PC-3 (cell line): Measurements from ENCODE around the gene LAMA2. TPM values are rescaled to one million over a fixed set of nuclear protein-coding genes. Genes with fewer than 3 reads are reported as not detected.

Experiments used
- ATAC-seq: fragments of 200-7000 bp; cut with Tn5 transposase; 2 replicates; pipeline ENCODE4 v1.9.1; 2020; ENCODE audit warnings: mild to moderate bottlenecking, moderate library complexity
- BruUV-seq: library from RNA; stranded (reverse); fragments of 400-500 nt; replicated peaks from 2 replicates; lab custom pipeline; 2021; lab: Mats Ljungman, UMichigan
- CTCF ChIA-PET: fragments of 300-600 bp; sonication (Branson Sonifier 250); formaldehyde crosslinking; loops from one replicate; lab custom pipeline; 2022; ENCODE audit warnings: antibody characterized with exemption; lab: Charles Lee
- POLR2A ChIA-PET: fragments of 300-600 bp; sonication (Branson Sonifier 250); formaldehyde crosslinking; loops from one replicate; lab custom pipeline; 2022; ENCODE audit warnings: antibody characterized with exemption; ENCODE audit not compliant: unreplicated experiment; lab: Charles Lee
- DNase-seq: peaks from one replicate; pipeline ENCODE4 v3.0.0-alpha.2; 2015
- H2AFZ ChIP-seq: fragments of 300-600 bp; sonication (generic); 2 replicates; pipeline ENCODE4 v1.6.0; 2016; ENCODE audit warnings: antibody characterized with exemption, low read length
- H3F3A ChIP-seq: fragments of 300-600 bp; sonication (generic); one replicate; pipeline ENCODE4 v1.6.0; 2017; ENCODE audit warnings: antibody characterized with exemption, low read length, control low read depth, mild to moderate bottlenecking; ENCODE audit not compliant: unreplicated experiment
- H3K27ac ChIP-seq: fragments of 300-600 bp; sonication (generic); 2 replicates; pipeline ENCODE4 v1.5.1; 2016; ENCODE audit warnings: mild to moderate bottlenecking, low read length
- H3K27me3 ChIP-seq: fragments of 300-600 bp; sonication (generic); 2 replicates; pipeline ENCODE4 v1.6.1; 2016; ENCODE audit warnings: low read length, mixed read lengths
- H3K36me3 ChIP-seq: fragments of 300-600 bp; sonication (generic); 2 replicates; pipeline ENCODE4 v1.6.1; 2016; ENCODE audit warnings: low read depth, mixed run types, low read length, mixed read lengths
- H3K4me1 ChIP-seq: fragments of 300-600 bp; sonication (generic); 2 replicates; pipeline ENCODE4 v1.5.1; 2016; ENCODE audit warnings: low read length; ENCODE audit not compliant: insufficient read depth
- H3K4me2 ChIP-seq: fragments of 300-600 bp; sonication (generic); 2 replicates; pipeline ENCODE4 v1.6.0; 2016; ENCODE audit warnings: low read length
- H3K4me3 ChIP-seq: fragments of 300-600 bp; sonication (generic); 2 replicates; pipeline ENCODE4 v1.5.1; 2016; ENCODE audit warnings: mild to moderate bottlenecking, low read length, mixed read lengths
- H3K79me2 ChIP-seq: fragments of 300-600 bp; sonication (generic); 2 replicates; pipeline ENCODE4 v1.6.1; 2017; ENCODE audit warnings: low read length, mixed read lengths
- H3K9ac ChIP-seq: fragments of 300-600 bp; sonication (generic); 2 replicates; pipeline ENCODE4 v1.6.0; 2016; ENCODE audit warnings: mild to moderate bottlenecking, low read length
- H3K9me2 ChIP-seq: fragments of 300-600 bp; sonication (generic); replicated peaks from 2 replicates; pipeline ENCODE4 v1.6.1; 2016; ENCODE audit warnings: mixed run types, low read length, mixed read lengths
- H3K9me3 ChIP-seq: fragments of 300-600 bp; sonication (generic); 2 replicates; pipeline ENCODE4 v1.6.1; 2016; ENCODE audit warnings: low read length, mixed read lengths
- H4K20me1 ChIP-seq: fragments of 300-600 bp; sonication (generic); 2 replicates; pipeline ENCODE4 v1.6.1; 2016; ENCODE audit warnings: low read length, mixed read lengths
- CTCF ChIP-seq: fragments of 300-600 bp; sonication (generic); conservative IDR thresholded peaks from 2 replicates; pipeline ENCODE4 v1.5.1; 2017; ENCODE audit warnings: antibody characterized with exemption, low read depth, mild to moderate bottlenecking, low read length
- EZH2 ChIP-seq: fragments of 300-600 bp; sonication (generic); IDR thresholded peaks from one replicate; pipeline ENCODE4 v1.6.1; 2017; ENCODE audit warnings: antibody characterized with exemption, mild to moderate bottlenecking, low read length; ENCODE audit not compliant: unreplicated experiment
- EZH2phosphoT487 ChIP-seq: fragments of 300-600 bp; sonication (generic); IDR thresholded peaks from 2 replicates; pipeline ENCODE4 v1.6.1; 2018; ENCODE audit warnings: mild to moderate bottlenecking, antibody characterized with exemption, low read length, borderline replicate concordance
- intact Hi-C: fragments of 100-400 bp; cut with micrococcal nuclease; formaldehyde crosslinking; loops from 2 replicates; pipeline ENCODE4 v1.9.0; 2023
- total RNA-seq: library from RNA; depleted of rRNA; stranded (reverse); fragments of >200 nt; gene quantifications from 2 replicates; pipeline ENCODE4 v1.2.3, GENCODE V29; 2014

The LAMA2 gene
- total RNA-seq, 1 experiment from 2014 or later: 0.22 TPM

GRCh38 chr6:129055796-129056195 lies 172.9 kb downstream of the LAMA2 start:
- BruUV-seq: no TSS peak
- Histone ChIP-seq H3K4me3 (no peak overlapping the region), H4K20me1 (no peaks in the 10 kb centered on the region), H3K36me3 (no peaks in the 10 kb centered on the region), H3K9ac (no peak overlapping the region), H3K4me1 (no peaks in the 10 kb centered on the region), H3F3A (no peaks in the 10 kb centered on the region), H3K79me2 (no peaks in the 10 kb centered on the region), H3K27me3 (no peaks in the 10 kb centered on the region), H2AFZ (no peak overlapping the region), H3K9me2 (no peaks in the 10 kb centered on the region), H3K9me3 (no peaks in the 10 kb centered on the region), H3K4me2 (no peak overlapping the region), H3K27ac (no peak overlapping the region)
- CTCF ChIA-PET: no interaction called here
- TF ChIP-seq EZH2 (no peak), EZH2phosphoT487 (no peak), CTCF (no peak)
- ATAC-seq (no peak), DNase-seq (no peak)
- POLR2A ChIA-PET: no interaction called here
- intact Hi-C loops: no loop called here

GRCh38 chr6:129059650-129060049 lies 176.7 kb downstream of the LAMA2 start:
- CTCF ChIA-PET: no interaction called here

GRCh38 chr6:129069006-129069405 lies 186.1 kb downstream of the LAMA2 start:
- intact Hi-C loops: no loop called here
- BruUV-seq: no TSS peak
- Histone ChIP-seq H3F3A (no peaks in the 10 kb centered on the region), H3K9me3 (no peaks in the 10 kb centered on the region), H3K27me3 (no peaks in the 10 kb centered on the region), H2AFZ (no peak overlapping the region), H3K79me2 (no peaks in the 10 kb centered on the region), H4K20me1 (no peaks in the 10 kb centered on the region), H3K9me2 (no peaks in the 10 kb centered on the region), H3K9ac (no peak overlapping the region), H3K4me2 (no peak overlapping the region), H3K36me3 (no peaks in the 10 kb centered on the region), H3K4me1 (no peaks in the 10 kb centered on the region), H3K4me3 (no peak overlapping the region), H3K27ac (no peak overlapping the region)
- ChIA-PET POLR2A (no interaction called here), CTCF (no interaction called here)
- no peak for TF ChIP-seq EZH2phosphoT487
- TF ChIP-seq CTCF: no peak
- TF ChIP-seq EZH2: no peak
- no peak for DNase-seq
- no peak for ATAC-seq

More at GRCh38 chr6:129059650-129060049, 176.7 kb downstream of the LAMA2 start:
- intact Hi-C loops: no loop called here
- H3K9ac ChIP-seq: no peak overlapping the region
- no peaks in the 10 kb centered on the region for H3F3A ChIP-seq
- H3K4me1 ChIP-seq: no peaks in the 10 kb centered on the region
- H3K79me2 ChIP-seq: no peaks in the 10 kb centered on the region
- no peaks in the 10 kb centered on the region for H3K36me3 ChIP-seq
- no peak overlapping the region for H3K4me3 ChIP-seq
- H3K27me3 ChIP-seq: no peaks in the 10 kb centered on the region
- no peaks in the 10 kb centered on the region for H3K9me2 ChIP-seq
- TF ChIP-seq CTCF: no peak
- no peak for TF ChIP-seq EZH2
- no peak for TF ChIP-seq EZH2phosphoT487
- DNase-seq: no peak
- no peak overlapping the region for H2AFZ ChIP-seq
- POLR2A ChIA-PET: no interaction called here
- no peak overlapping the region for H3K4me2 ChIP-seq
- no peak for ATAC-seq
- no peak overlapping the region for H3K27ac ChIP-seq
- BruUV-seq: no TSS peak
- no peaks in the 10 kb centered on the region for H4K20me1 ChIP-seq
- H3K9me3 ChIP-seq: no peaks in the 10 kb centered on the region
